ENCODE data around the gene STON1. TPM values are rescaled to one million over a fixed set of nuclear protein-coding genes. Genes with fewer than 3 reads are reported as not detected.

The STON1 gene
- total and polyA plus RNA-seq, 12 donors, result 4.6 to 51.1 (median 13.4) TPM

DNA sequence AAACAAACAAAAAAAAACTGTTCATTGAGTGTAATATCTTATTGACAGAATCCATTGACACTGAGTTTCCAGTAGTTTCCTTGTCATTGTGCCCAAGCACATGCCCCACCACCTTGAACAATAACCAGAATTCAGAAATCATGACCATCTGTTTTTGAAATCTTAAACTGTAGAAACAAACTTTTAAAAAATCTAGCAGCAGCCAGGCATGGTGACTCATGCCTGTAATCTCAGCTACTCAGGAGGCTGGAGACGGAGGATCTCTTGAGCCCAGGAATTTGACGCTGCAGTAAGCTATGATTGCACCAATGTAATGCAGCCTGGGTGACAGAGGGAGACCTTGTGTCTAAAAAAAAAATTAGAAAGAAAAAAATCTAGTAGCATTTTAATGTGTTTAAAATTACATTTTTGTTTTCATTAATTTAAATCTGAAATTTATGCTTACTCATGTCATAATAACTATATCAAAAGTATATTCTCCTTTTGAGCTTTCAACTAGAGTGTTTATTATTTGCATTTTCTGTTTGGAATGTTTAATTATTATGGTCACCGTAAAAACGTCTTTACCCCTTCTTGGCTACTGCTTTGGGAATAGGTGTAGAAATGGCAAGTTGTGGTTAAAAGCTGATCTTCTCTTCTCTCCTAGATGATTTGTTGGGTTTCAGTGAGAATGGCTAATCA is 25.2 kb upstream of the STON1 start:
- WGBS, 4 donors, result 70 to 85% (median 76%) methylated on average over 4 of the region's 4 CpGs
- Histone ChIP-seq H3K4me1 (replicated peaks in 1 of 2) (peaks cover 13 to 20% of the 10 kb centered on the region in 2 donors), H3K4me3 (no peak overlapping the region), H3K36me3 (replicated peaks in 1 of 2) (peaks cover 0 to 23% of the 10 kb centered on the region in 2 donors), H3K27ac (no peak overlapping the region), H3K9me3 (replicated peaks in 1 of 3) (no peaks in the 10 kb centered on the region), H3K27me3 (no peaks in the 10 kb centered on the region)
- TF ChIP-seq, protein P1, sequence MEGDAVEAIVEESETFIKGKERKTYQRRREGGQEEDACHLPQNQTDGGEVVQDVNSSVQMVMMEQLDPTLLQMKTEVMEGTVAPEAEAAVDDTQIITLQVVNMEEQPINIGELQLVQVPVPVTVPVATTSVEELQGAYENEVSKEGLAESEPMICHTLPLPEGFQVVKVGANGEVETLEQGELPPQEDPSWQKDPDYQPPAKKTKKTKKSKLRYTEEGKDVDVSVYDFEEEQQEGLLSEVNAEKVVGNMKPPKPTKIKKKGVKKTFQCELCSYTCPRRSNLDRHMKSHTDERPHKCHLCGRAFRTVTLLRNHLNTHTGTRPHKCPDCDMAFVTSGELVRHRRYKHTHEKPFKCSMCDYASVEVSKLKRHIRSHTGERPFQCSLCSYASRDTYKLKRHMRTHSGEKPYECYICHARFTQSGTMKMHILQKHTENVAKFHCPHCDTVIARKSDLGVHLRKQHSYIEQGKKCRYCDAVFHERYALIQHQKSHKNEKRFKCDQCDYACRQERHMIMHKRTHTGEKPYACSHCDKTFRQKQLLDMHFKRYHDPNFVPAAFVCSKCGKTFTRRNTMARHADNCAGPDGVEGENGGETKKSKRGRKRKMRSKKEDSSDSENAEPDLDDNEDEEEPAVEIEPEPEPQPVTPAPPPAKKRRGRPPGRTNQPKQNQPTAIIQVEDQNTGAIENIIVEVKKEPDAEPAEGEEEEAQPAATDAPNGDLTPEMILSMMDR (IDR thresholded peaks at IDR 0.05), result no peak
- TF ChIP-seq POLR2A (IDR thresholded peaks at IDR 0.05), result no peak
- peak in 4 of 7 donors; percentile 24 to 35 (median 28) for DNase-seq
- intact Hi-C loops (cut with DNase I), result no loop called here

DNA sequence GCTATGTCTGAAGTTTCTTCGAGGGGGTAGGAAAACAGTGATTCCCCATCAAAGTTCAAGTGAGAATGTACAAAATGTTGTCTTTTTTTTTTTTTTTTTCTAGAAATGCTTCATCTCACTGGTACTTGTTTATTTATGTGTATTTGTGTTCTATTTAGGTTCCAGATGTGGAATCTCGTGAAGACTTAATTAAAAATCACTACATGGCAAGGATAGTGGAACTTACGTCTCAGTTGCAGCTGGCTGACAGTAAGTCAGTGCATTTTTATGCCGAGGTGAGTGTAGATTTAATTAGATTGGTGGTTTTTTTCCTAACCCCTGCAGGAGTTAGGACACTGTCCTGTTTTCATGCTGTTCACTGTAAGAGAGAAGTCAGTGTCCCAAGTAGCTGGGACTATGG is 22.8 kb upstream of the STON1 start:
- Histone ChIP-seq H3K27ac (no peak overlapping the region), H3K27me3 (no peaks in the 10 kb centered on the region), H3K9me3 (replicated peaks in 1 of 3) (no peaks in the 10 kb centered on the region), H3K4me1 (replicated peaks in 1 of 2) (peaks cover 13 to 29% of the 10 kb centered on the region in 2 donors), H3K4me3 (no peak overlapping the region), H3K36me3 (replicated peaks in 1 of 2) (peaks cover 0 to 43% of the 10 kb centered on the region in 2 donors)
- TF ChIP-seq POLR2A (IDR thresholded peaks at IDR 0.05), result no peak
- TF ChIP-seq, protein P1 (IDR thresholded peaks at IDR 0.05), result no peak
- intact Hi-C loops (cut with DNase I), result no loop called here
- WGBS, 4 donors, result 82 to 92% (median 89%) methylated on average over 4 of the region's 4 CpGs
- DNase-seq, result no peak

DNA sequence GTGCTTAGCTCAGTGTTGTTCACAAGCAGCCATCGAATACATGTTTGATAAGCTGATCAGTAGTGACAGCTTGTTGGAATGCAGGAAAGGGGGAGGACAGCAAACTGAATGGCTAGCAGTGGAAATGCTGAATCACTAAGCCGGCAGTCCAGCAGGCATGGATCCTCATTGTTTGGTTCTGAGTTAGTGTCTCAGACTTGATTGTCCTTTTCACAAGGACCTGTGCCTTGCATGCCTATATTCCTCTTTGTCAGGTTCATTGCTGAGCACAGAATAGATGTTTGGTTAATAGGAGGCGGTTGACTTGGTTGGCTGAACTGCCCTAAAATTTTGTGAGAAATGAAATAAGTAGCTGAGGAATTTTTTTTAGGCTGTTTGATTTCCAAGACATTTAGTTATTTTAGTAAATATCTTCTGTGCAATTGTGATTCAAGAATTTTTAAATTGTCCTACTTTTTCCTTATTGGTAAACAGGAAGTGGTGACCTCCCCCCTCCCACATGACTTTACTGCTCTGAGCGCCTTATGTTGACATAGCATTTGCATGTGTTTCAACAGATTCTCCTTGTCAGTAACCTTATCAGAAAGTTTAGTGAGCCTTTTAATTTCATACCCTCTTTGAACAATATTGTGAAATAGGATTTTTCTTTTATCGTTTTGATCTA is 21.4 kb upstream of the STON1 start:
- WGBS, 4 donors, result 36 to 63% (median 51%) methylated on average over 5 of the region's 5 CpGs
- no peaks in the 10 kb centered on the region for H3K9me3 ChIP-seq (replicated peaks in 1 of 3)
- H3K27me3 ChIP-seq, result no peaks in the 10 kb centered on the region
- no peak overlapping the region for H3K4me3 ChIP-seq
- peak overlapping the region in 4 of 5 donors; percentile 32 to 77 (median 66) for H3K27ac ChIP-seq
- H3K36me3 ChIP-seq (replicated peaks in 1 of 2), result peaks cover 0 to 42% of the 10 kb centered on the region in 2 donors
- DNase-seq, result peak in 4 of 7 donors; percentile 43 to 68 (median 48)
- TF ChIP-seq, protein P1 (IDR thresholded peaks at IDR 0.05), result no peak
- peaks cover 13 to 29% of the 10 kb centered on the region in 2 donors for H3K4me1 ChIP-seq (replicated peaks in 1 of 2)
- intact Hi-C loops (cut with DNase I), result no loop called here

DNA sequence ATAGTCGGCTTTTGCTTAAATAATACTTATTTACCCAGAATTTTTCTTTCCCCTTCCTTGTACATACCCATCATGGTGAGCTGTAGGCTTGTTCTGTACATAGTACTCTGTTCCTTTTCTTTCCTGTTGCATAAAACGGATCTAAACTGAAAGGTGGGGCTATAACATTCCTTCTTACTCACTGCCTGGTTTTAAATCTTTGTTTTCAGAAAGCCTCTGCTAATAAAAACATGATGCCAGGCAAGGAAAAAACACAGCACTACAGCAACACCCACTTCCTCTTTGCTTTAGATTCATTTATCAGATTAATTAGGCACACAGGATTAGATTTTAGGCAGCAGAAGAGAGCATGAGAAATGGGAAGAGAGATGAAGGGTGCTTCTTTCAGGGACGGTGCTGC is 19.6 kb upstream of the STON1 start:
- WGBS, 4 donors, result 51 to 66% (median 59%) methylated on average over 3 of the region's 3 CpGs
- H3K36me3 ChIP-seq (replicated peaks in 1 of 2), result peaks cover 0 to 39% of the 10 kb centered on the region in 2 donors

More for the DNA sequence above, 19.6 kb upstream of the STON1 start:
- DNase-seq, result no peak
- Histone ChIP-seq H3K4me1 (replicated peaks in 1 of 2) (peaks cover 13 to 29% of the 10 kb centered on the region in 2 donors), H3K27me3 (no peaks in the 10 kb centered on the region), H3K9me3 (replicated peaks in 1 of 3) (no peaks in the 10 kb centered on the region), H3K27ac (peak overlapping the region in 2 of 5 donors; percentile 28 to 72), H3K4me3 (no peak overlapping the region)
- intact Hi-C loops (cut with DNase I), result no loop called here
- no peak for TF ChIP-seq POLR2A (IDR thresholded peaks at IDR 0.05)
- TF ChIP-seq, protein P1 (IDR thresholded peaks at IDR 0.05), result no peak
